GM18861 (cell line): ENCODE measurements around the gene KCNQ1OT1.

Experiments used
- ATAC-seq: cut with Tn5 transposase; IDR thresholded peaks from one replicate; pipeline ENCODE4 v1.9.1; 2021; ENCODE audit not compliant: unreplicated experiment

The KCNQ1OT1 gene

GRCh38 chr11:2722955-2723354, 23.2 kb upstream of the KCNQ1OT1 start:
- ATAC-seq = no peak

GRCh38 chr11:2721210-2721916, 21.6 kb upstream of the KCNQ1OT1 start:
- ATAC-seq = no peak

DNA sequence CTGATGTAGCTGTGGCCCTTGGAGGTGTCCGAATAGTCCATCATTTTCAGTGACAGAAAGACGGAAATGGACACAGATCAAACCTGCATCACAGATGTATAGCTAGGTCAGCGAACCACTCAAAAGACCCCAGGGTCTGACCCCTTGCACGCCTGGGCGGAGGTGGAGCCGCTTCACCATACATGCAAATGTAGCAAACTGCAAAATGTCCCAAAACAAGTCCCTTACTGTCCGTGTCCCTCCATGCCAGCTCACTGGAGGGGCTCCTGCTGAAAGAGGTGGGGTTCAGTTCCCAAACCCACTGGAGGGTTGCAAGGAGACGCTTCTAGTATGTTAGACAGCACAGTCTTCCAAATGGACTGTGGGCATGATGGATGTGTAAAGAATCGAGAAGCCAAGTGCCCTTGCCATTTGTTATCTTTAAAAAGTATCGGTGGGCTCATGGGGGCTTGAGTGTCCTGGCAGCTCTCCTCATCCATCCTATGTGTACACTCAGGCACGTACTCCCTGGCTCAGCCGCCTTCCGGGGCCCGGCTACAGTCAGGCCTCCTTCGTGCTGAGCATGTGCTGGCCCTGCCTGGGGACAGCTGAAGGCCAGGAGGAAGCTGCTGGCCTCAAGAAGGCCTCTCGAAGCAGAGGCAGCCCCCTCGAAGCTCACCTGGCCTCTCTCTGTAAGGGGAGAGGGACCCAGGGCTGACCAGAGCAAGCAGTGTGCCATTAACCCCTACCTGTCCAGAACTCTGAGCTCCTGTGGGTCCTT, 20.2 kb upstream of the KCNQ1OT1 start:
- no peak for ATAC-seq

- no peak for ATAC-seq
These were observed 19.1 kb upstream of the KCNQ1OT1 start for GRCh38 chr11:2718817-2719438.

DNA sequence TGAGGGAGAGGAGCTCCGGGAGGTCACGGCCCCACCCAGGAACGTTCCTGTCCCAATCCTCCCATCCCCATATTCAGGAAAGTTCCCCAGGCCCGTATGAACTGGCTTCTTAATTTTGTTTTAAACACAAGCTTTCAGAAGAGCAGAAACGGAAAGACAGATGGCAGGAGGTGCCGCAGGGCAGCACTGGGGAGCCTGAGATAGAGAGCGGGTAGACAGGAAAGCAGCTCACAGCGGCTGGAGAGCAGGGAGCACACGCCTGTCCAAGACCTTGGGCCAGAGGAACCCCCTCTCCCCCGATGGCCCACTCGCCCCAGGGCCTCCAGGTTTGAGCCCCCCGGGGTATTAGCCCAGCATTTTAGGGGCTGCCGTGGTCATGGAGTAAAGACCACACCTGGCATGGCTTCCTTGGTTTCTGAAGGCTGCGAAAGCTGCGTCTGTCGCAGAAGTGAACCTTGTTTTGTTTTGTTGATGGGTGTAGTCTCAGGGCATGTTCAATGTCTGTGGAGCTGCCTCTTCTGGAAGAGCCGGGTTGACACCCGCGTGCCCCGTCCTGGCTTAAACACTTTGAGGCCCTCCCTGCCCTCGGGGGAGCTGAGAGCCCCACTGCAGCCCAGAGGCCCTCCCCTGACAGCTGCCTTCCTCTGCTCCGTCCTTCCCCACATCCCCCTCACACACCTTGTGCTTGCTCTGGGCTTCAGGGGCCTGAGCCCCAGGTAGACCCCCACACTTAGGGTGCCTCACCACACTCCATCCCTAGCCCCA, 17.9 kb upstream of the KCNQ1OT1 start:
- no peak for ATAC-seq

GRCh38 chr11:2716376-2717095, 16.7 kb upstream of the KCNQ1OT1 start:
- ATAC-seq = no peak

DNA sequence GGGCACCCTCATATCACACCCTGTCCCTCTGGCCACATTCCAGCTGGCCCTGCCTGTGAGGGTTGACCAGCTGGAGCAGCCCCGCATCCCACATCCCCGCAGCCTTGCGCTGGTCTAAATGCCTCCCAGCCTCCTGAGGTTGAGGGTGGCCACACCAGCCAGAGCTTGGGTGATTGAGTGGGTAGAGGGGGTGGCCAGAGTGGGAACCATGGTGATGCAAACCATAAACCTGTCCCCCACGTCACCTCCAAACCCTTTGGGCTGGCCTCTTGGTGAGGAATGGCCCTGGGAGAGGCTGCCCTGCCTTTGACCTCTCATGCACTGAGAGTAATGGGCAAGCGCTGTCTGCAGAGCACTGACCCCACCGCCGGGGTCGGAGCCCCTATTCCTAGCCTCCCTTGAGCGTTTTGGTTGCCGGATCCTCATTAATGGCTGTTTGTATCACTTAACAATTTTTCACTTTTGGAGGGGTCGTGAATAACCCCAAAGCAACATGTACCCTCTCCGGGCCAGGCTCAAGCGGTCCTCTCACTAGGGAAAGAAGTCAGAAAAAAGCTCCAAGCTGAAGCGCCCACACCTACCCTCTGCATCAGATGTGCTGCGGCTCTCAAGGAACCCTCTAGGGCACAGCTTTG, 16.0 kb upstream of the KCNQ1OT1 start:
- ATAC-seq = no peak

- no peak for ATAC-seq
These were observed 15.1 kb upstream of the KCNQ1OT1 start for GRCh38 chr11:2714871-2715270.

GRCh38 chr11:2714463-2714800, 14.6 kb upstream of the KCNQ1OT1 start:
- ATAC-seq = no peak

- no peak for ATAC-seq
These were observed 14.1 kb upstream of the KCNQ1OT1 start for GRCh38 chr11:2713661-2714462.

- ATAC-seq = no peak
These were observed 13.3 kb upstream of the KCNQ1OT1 start for GRCh38 chr11:2713094-2713493.

DNA sequence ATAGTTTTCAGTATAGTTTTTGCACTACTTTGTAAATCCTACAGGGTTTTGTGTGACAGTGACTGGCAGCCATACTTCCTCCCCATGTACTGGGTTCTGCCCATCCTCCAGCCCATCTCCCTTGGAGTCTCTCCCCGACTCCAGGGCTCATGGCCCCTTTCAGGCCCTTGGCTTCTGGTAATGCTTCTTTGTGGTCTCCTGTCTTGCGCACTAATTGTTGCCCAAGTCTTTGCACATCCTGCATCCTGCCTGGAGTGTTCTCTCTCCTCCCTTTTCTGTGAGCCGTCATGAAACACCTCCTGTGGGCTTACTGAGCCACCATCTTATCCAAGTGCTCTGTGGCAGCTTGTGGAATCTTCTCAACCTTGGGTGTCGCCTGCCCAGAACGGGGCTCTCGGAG, 11.4 kb upstream of the KCNQ1OT1 start:
- no peak for ATAC-seq

GRCh38 chr11:2709429-2709828, 9.6 kb upstream of the KCNQ1OT1 start:
- no peak for ATAC-seq

GRCh38 chr11:2708757-2709281, 9.0 kb upstream of the KCNQ1OT1 start:
- ATAC-seq = no peak

DNA sequence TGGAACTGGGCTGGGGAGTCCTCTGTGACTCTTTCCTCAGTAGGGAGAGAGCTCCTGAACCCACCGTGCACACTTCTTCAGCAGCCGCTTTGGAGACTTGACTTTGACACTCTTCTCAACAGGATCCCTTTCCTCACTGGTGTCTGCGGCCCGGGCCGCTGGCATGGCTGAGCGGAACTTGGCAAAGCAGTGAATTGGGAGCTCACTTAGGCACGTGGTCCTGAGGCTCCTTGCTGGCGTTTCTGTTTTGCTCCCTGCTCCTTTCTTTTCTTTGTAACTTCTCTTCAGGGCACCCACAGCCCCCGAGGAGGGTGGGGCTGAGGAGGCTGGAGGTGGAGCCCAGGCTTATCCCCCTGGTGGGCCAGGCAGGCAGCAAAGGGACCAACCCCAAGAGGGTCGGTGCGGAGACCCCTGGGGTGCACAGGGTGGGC, 8.4 kb upstream of the KCNQ1OT1 start:
- no peak for ATAC-seq

DNA sequence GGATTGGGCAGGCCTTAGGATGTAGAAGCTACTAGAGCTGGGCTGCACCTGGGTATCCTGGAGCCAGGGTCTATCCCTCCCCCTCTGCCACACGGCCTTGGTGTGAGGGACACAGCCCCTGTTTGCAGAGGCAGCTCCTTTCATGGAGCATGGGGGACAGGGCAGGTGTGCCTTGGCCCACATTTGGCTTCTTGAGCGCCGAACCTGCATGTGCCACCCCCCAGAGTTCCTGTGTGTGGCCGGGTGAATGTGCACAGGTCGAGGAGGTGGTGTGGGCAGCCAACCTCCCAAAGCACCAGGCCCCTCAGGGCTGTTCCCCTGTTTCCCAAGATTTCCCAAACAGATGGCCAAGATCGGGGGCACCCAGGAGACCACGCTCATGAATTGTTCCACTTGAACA, 7.9 kb upstream of the KCNQ1OT1 start:
- ATAC-seq = no peak

- no peak for ATAC-seq
These were observed 6.5 kb upstream of the KCNQ1OT1 start for GRCh38 chr11:2706321-2706720.

DNA sequence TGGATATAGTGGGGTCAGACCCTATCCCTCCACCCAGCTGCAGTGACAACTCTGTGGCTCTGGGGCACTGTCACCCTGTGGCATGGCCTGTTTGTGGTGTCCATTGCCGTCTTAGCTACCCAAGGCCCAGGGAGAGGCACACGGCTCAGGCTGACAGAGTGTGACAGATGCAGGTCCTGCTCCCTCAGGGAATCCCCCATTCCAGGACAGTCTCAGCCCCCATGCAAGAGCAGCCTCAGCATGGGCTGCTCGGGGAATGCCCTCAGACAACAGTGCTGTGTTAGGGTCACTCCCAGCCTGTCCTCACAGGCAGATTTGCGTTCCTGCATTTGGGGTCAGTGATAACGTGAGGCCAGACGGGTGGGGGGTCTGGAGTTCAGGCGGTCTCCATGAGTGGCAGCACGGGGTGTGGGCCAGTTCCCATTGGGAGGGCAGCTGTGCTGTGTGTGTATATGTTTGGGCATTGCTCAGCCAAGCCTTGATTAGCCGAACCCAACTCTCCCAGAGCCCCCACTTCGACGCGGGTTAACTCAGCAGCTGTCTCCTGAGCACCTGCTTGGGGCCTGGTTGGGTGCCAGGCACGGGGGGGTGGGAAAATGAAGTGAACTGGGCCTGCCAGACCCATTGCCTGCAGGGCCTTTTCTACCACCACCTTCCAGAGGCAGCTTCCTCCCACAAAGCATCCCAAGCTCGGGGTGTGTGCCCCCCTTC, 5.3 kb upstream of the KCNQ1OT1 start:
- ATAC-seq = no peak

- no peak for ATAC-seq
These were observed 4.6 kb upstream of the KCNQ1OT1 start for GRCh38 chr11:2704356-2704755.
